Effector CD8-positive, alpha-beta T cell (primary cell): ENCODE results near the gene AIG1.
"Not testable (repeated sequence)": the region's sequence is repeated elsewhere in the genome, so short reads cannot be mapped to it uniquely, and the experiment has no call there.

Experiments
- DNase-seq: peaks from one replicate; lab custom pipeline; 2025; lab: John Stamatoyannopoulos, UW

The AIG1 gene

GRCh38 chr6:143233554-143234285 is 173.0 kb downstream of the AIG1 start:
- no peak for DNase-seq

- DNase-seq, result no peak
These were observed 174.0 kb downstream of the AIG1 start for GRCh38 chr6:143234734-143235133.

- no peak for DNase-seq
These were observed 175.6 kb downstream of the AIG1 start for GRCh38 chr6:143236151-143236798.

- DNase-seq, result no peak
These were observed 177.6 kb downstream of the AIG1 start for GRCh38 chr6:143238306-143238705.

GRCh38 chr6:143241111-143241510 is 180.4 kb downstream of the AIG1 start:
- DNase-seq, result no peak

- no peak for DNase-seq
These were observed 181.2 kb downstream of the AIG1 start for GRCh38 chr6:143241911-143242310.

GRCh38 chr6:143243786-143244185 is 183.1 kb downstream of the AIG1 start:
- DNase-seq, result no peak

GRCh38 chr6:143245656-143246055 is 185.0 kb downstream of the AIG1 start:
- no peak for DNase-seq

- DNase-seq, result not testable (repeated sequence)
These were observed 185.6 kb downstream of the AIG1 start for GRCh38 chr6:143246166-143246775.

GRCh38 chr6:143247586-143247985 is 186.9 kb downstream of the AIG1 start:
- no peak for DNase-seq

GRCh38 chr6:143248359-143248758 is 187.7 kb downstream of the AIG1 start:
- DNase-seq, result no peak

GRCh38 chr6:143251288-143251687 is 190.6 kb downstream of the AIG1 start:
- no peak for DNase-seq

GRCh38 chr6:143252961-143253360 is 192.3 kb downstream of the AIG1 start:
- DNase-seq, result no peak

GRCh38 chr6:143253586-143253985 is 192.9 kb downstream of the AIG1 start:
- DNase-seq, result no peak

GRCh38 chr6:143258945-143259344 is 198.3 kb downstream of the AIG1 start:
- no peak for DNase-seq

GRCh38 chr6:143260857-143261256 is 200.2 kb downstream of the AIG1 start:
- DNase-seq, result no peak

GRCh38 chr6:143261899-143262436 is 201.3 kb downstream of the AIG1 start:
- no peak for DNase-seq

- DNase-seq, result no peak
These were observed 202.2 kb downstream of the AIG1 start for GRCh38 chr6:143262859-143263258.

GRCh38 chr6:143264379-143264778 is 203.7 kb downstream of the AIG1 start:
- no peak for DNase-seq

- no peak for DNase-seq
These were observed 204.5 kb downstream of the AIG1 start for GRCh38 chr6:143264986-143265764.

GRCh38 chr6:143267760-143268159 is 207.1 kb downstream of the AIG1 start:
- DNase-seq, result no peak

- no peak for DNase-seq
These were observed 207.8 kb downstream of the AIG1 start for GRCh38 chr6:143268439-143268838.
